Fibroblast of mammary gland (primary cell): Measurements from ENCODE around the gene AHSA1.

Experiments used
- DNase-seq: peaks from one replicate; pipeline ENCODE4 v3.0.0-alpha.2; 2010; ENCODE audit warnings: low read depth
- H3K4me3 ChIP-seq: 2 replicates; pipeline ENCODE4 v1.5.1; 2011; ENCODE audit warnings: low read depth, mild to moderate bottlenecking, low read length, moderate library complexity; ENCODE audit not compliant: control insufficient read depth
- TF ChIP-seq, protein P1 (sequence below): conservative IDR thresholded peaks from 2 replicates; pipeline ENCODE4 v1.5.1; 2011; ENCODE audit warnings: low read depth, low read length, inconsistent platforms; ENCODE audit not compliant: control insufficient read depth, insufficient read depth

Gene AHSA1

DNA sequence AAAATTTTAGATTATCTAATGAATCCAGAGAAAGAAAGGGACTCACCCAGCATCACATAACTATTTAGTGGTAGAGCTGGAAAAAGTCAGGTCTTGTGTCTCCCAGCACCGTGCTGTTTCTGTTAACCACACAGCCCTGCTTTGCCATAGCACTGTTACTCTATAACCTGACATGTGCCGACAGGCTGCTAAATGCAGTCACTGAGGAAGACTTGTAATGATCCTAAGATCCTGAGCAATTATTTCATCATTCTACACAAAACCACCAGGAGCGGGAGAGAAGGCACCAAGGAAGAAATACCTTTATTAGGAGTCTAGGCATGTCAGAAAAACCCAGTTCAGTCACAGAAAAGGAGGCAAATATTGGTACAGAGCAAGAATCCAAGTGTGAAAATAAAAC, 31.5 kb upstream of the AHSA1 start:
- DNase-seq: no peak
- TF ChIP-seq, protein P1, sequence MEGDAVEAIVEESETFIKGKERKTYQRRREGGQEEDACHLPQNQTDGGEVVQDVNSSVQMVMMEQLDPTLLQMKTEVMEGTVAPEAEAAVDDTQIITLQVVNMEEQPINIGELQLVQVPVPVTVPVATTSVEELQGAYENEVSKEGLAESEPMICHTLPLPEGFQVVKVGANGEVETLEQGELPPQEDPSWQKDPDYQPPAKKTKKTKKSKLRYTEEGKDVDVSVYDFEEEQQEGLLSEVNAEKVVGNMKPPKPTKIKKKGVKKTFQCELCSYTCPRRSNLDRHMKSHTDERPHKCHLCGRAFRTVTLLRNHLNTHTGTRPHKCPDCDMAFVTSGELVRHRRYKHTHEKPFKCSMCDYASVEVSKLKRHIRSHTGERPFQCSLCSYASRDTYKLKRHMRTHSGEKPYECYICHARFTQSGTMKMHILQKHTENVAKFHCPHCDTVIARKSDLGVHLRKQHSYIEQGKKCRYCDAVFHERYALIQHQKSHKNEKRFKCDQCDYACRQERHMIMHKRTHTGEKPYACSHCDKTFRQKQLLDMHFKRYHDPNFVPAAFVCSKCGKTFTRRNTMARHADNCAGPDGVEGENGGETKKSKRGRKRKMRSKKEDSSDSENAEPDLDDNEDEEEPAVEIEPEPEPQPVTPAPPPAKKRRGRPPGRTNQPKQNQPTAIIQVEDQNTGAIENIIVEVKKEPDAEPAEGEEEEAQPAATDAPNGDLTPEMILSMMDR: no peak
- H3K4me3 ChIP-seq: no peak overlapping the region

DNA sequence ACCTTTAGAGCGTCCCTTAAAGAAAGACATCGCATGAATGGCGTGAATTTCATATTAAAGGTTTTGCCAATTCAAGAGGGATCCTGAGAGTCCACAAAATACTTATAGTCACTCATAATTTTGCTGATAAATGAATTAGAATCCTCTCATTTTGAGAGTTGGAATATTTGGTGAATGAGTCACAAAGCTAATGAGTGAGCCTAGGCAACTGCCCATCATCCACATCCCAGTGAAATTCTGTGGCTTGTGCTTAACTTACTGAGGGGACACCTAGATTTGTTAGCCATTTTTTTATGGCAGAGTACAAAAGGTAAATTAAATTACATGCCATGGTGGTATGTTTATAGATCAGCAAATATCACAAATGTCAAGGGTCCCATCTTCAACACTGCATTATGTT, 21.9 kb upstream of the AHSA1 start:
- TF ChIP-seq, protein P1: no peak
- DNase-seq: no peak
- no peak overlapping the region for H3K4me3 ChIP-seq

DNA sequence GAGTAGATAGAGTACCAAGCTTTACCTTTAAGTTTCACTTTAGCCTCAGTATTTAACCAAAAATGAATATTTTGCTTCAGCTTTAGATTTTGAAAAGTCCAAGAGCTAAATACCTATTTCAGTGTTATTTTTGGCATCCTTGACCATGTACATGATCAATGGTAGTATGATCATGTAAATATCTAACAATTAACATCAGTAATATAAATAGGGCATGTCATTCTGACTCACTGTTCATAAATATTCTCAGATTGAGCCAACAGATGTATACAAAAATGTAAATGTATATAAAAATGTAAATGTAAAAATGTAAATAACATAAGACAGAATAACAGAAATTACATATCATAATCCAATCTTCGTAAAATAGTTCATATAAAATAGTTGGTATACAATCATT, 19.3 kb upstream of the AHSA1 start:
- H3K4me3 ChIP-seq: no peak overlapping the region
- TF ChIP-seq, protein P1: no peak
- DNase-seq: no peak

DNA sequence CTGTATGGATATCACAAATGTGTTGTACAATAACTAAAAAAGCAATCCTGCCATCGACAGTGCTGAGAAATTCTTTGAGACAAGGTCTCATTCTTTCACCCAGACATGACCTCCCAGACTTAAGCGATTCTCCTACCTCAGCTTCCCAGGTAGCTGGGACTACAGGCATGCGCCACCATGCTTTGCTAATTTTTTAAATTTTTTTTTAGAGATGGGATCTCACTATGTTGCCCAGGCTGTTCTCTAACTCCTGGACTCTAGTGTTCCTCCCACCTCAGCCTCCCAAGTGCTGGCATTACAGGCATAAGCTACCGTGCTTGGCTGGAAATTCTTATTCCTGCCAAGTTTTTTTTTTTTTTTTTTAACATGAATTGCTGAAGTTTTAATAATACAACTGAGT, 18.0 kb upstream of the AHSA1 start:
- DNase-seq: no peak
- no peak overlapping the region for H3K4me3 ChIP-seq

DNA sequence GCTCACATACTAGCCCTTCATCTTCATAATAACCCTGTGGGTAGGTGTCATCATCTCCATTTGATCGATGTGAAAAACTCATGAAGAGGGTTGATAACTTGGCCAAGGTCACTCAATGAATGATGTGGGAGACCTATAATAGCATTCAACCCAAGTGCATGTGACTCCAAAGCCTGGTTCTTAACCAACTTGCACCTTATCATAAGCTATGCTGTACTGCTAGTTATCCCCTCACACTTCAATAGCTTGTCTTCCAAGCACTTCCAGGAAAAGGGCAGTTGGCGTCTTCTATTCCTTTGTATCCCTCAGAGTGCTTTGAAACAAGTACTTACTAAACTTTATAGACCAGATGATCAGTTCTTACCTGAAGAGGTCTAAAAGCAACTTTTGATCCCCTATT, 15.7 kb upstream of the AHSA1 start:
- DNase-seq: no peak
- TF ChIP-seq, protein P1: no peak
- H3K4me3 ChIP-seq: no peak overlapping the region

More for the DNA sequence above, 18.0 kb upstream of the AHSA1 start:
- TF ChIP-seq, protein P1: no peak

DNA sequence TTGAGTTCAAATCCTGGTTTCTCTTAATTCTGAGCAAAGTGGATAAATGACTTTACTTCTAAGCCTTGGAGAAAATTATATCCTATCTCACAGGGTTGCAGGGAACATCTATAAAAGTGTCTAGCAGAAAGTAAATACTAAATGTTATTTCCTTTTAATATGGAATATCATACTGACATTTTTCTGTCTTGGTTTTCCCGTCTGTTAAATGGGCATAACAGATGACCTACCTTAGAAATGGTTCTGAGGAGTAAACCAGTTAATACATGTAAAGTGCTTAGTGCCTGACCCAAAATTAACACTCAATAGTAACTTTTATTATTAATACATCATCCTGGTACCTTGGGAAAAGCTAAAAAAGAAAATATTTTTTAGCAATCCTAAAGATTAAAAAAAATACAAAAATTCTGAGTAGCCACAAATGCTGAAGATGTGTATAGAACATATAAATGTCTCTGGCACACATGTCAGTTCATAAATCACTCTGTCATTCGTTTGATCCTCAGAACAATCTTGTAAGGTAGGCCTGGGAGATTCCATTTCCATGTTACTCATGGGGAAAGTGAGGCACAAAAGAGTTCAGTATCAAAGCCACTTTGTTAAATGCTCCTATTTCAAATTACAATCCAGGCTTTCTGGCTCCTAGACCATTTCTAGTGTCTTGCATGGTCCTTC, 1.8 kb upstream of the AHSA1 start:
- no peak for DNase-seq
- H3K4me3 ChIP-seq: peak overlapping the region; percentile 100
- TF ChIP-seq, protein P1: no peak

DNA sequence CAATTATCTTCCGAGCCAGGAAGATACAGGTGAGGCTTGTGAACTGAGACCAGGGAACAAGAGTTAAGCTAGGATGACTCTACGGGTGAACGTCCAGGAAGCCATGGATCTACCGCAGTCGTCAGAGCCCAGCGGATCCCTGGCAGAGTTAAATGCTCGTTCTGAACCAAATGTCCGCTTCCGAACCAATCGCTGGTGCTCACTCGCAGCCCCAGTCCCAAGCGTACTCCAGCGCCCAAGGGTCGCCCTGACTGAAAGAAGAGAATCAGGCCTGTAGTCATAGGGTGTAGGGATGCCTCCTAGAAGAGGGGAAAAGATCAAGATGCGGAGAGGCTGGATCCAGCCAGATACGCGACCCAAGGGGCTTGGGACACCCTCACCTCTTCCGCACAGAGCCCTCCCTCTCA, 775 bp upstream of the AHSA1 start:
- peak overlapping the region; percentile 100 for H3K4me3 ChIP-seq
- DNase-seq: peak; percentile 42
- TF ChIP-seq, protein P1: no peak
